DMS53 treated with DMSO at 0.1 percent for 48 hours (cell line): ENCODE results near the gene ZNF664.

Experiments used
- DNase-seq: peaks from one replicate; lab custom pipeline; 2025; ENCODE audit not compliant: unreplicated experiment; lab: John Stamatoyannopoulos, UW

ZNF664 gene

GRCh38 chr12:123958462-123958861 lies 14.6 kb upstream of the ZNF664 start:
- no peak for DNase-seq

GRCh38 chr12:123958876-123959275 lies 14.1 kb upstream of the ZNF664 start:
- DNase-seq, result no peak

- DNase-seq, result no peak
Observed at GRCh38 chr12:123960029-123960735, 12.8 kb upstream of the ZNF664 start.

GRCh38 chr12:123960856-123961255 lies 12.2 kb upstream of the ZNF664 start:
- no peak for DNase-seq

GRCh38 chr12:123961585-123962345 lies 11.2 kb upstream of the ZNF664 start:
- DNase-seq, result no peak

- no peak for DNase-seq
Observed at GRCh38 chr12:123962513-123962912, 10.5 kb upstream of the ZNF664 start.

- DNase-seq, result no peak
Observed at GRCh38 chr12:123963821-123964220, 9.2 kb upstream of the ZNF664 start.

- no peak for DNase-seq
Observed at GRCh38 chr12:123965382-123965781, 7.6 kb upstream of the ZNF664 start.

- no peak for DNase-seq
Observed at GRCh38 chr12:123966596-123966995, 6.4 kb upstream of the ZNF664 start.

- DNase-seq, result no peak
Observed at GRCh38 chr12:123967121-123967586, 5.9 kb upstream of the ZNF664 start.

GRCh38 chr12:123971449-123971769 lies 1.6 kb upstream of the ZNF664 start:
- no peak for DNase-seq

- DNase-seq, result peak; percentile 53
Observed at GRCh38 chr12:123971770-123972456, 1.1 kb upstream of the ZNF664 start.

- no peak for DNase-seq
Observed at GRCh38 chr12:123973552-123974341, 732 bp downstream of the ZNF664 start.

GRCh38 chr12:123976227-123976826 lies 3.3 kb downstream of the ZNF664 start:
- DNase-seq, result no peak

- DNase-seq, result no peak
Observed at GRCh38 chr12:123979566-123979965, 6.6 kb downstream of the ZNF664 start.

- DNase-seq, result no peak
Observed at GRCh38 chr12:123982269-123982668, 9.3 kb downstream of the ZNF664 start.

GRCh38 chr12:123983822-123984485 lies 10.9 kb downstream of the ZNF664 start:
- peak; percentile 40 for DNase-seq

- DNase-seq, result no peak
Observed at GRCh38 chr12:123984903-123985302, 11.9 kb downstream of the ZNF664 start.

GRCh38 chr12:123986374-123986965 lies 13.5 kb downstream of the ZNF664 start:
- no peak for DNase-seq

- no peak for DNase-seq
Observed at GRCh38 chr12:123987022-123987421, 14.0 kb downstream of the ZNF664 start.
